Liver (tissue), 9 donors: Measurements from ENCODE around the gene MED29. TPM values are rescaled to one million over a fixed set of nuclear protein-coding genes. Genes with fewer than 3 reads are reported as not detected.

Experiments
- DNase-seq: peaks from one replicate; pipeline ENCODE4 v3.0.0-alpha.2; 2017; ENCODE audit warnings: low spot score
- H3K27ac ChIP-seq, 2 donors: one replicate each; pipeline ENCODE4 v1.7.0; 2013; ENCODE audit warnings: inconsistent platforms in 2 of 2, low read length in 2 of 2, control low read depth in 1 of 2, low read depth in 1 of 2, mild to moderate bottlenecking in 1 of 2
- H3K27me3 ChIP-seq, 4 donors: one replicate each; pipeline versions ENCODE4 v1.6.1 to v1.7.0; 2013; ENCODE audit warnings: low read length in 3 of 4, inconsistent platforms in 1 of 4, mild to moderate bottlenecking in 1 of 4, moderate library complexity in 1 of 4; ENCODE audit not compliant: control insufficient read depth in 4 of 4, insufficient read depth in 4 of 4
- H3K36me3 ChIP-seq, 4 donors: one replicate each; pipeline versions ENCODE4 v1.6.1 to v1.7.0; 2013; ENCODE audit warnings: low read length in 3 of 4, mild to moderate bottlenecking in 3 of 4, low read depth in 1 of 4, moderate library complexity in 1 of 4; ENCODE audit not compliant: control insufficient read depth in 4 of 4, insufficient read depth in 3 of 4
- H3K4me1 ChIP-seq, 4 donors: one replicate each; pipeline versions ENCODE4 v1.6.1 to v1.7.0; 2013; ENCODE audit warnings: low read length in 3 of 4, mild to moderate bottlenecking in 3 of 4, moderate library complexity in 1 of 4; ENCODE audit not compliant: control insufficient read depth in 4 of 4, insufficient read depth in 4 of 4
- H3K4me3 ChIP-seq, 3 donors: one replicate each; pipeline versions ENCODE4 v1.6.1 to v1.7.0; 2013; ENCODE audit warnings: low read length in 3 of 3, control low read depth in 1 of 3, low read depth in 1 of 3, mild to moderate bottlenecking in 1 of 3
- H3K9ac ChIP-seq, 2 donors: one replicate each; pipeline ENCODE4 v1.7.0; 2013; ENCODE audit warnings: low read length in 2 of 2, mild to moderate bottlenecking in 2 of 2, moderate library complexity in 2 of 2, control low read depth in 1 of 2, low read depth in 1 of 2
- H3K9me3 ChIP-seq, 4 donors: one replicate each; pipeline versions ENCODE4 v1.6.1 to v1.7.0; 2013; ENCODE audit warnings: low read length in 3 of 4; ENCODE audit not compliant: control insufficient read depth in 4 of 4
- ATF3 ChIP-seq: IDR thresholded peaks from 2 replicates; pipeline ENCODE4 v1.6.1; 2016; ENCODE audit warnings: antibody characterized with exemption
- CTCF ChIP-seq: fragments of 150-350 bp; IDR thresholded peaks from 2 replicates; pipeline ENCODE4 v1.5.1; 2017; ENCODE audit warnings: improper control_type of control experiment, low read depth, low read length; ENCODE audit not compliant: missing input control
- EGR1 ChIP-seq, 2 donors: IDR thresholded peaks; 2 replicates each; pipeline ENCODE4 v1.6.1; 2016 to 2018; ENCODE audit warnings: antibody characterized with exemption in 2 of 2, low read depth in 2 of 2
- FOXA2 ChIP-seq: IDR thresholded peaks from 2 replicates; pipeline ENCODE4 v1.6.1; 2016; ENCODE audit warnings: antibody characterized with exemption
- HNF4A ChIP-seq, 2 donors: conservative IDR thresholded peaks; 2 replicates each; pipeline ENCODE4 v1.6.1; 2016; ENCODE audit warnings: antibody characterized with exemption in 2 of 2, mild to moderate bottlenecking in 2 of 2
- HNF4G ChIP-seq: IDR thresholded peaks from 2 replicates; pipeline ENCODE4 v1.6.1; 2016; ENCODE audit warnings: antibody characterized with exemption
- JUND ChIP-seq, 2 donors: IDR thresholded peaks; 2 replicates each; pipeline ENCODE4 v1.6.1; 2016; ENCODE audit warnings: antibody characterized with exemption in 2 of 2
- RAD21 ChIP-seq, 2 donors: IDR thresholded peaks; 2 replicates each; pipeline ENCODE4 v1.6.1; 2016; ENCODE audit warnings: antibody characterized with exemption in 2 of 2, mild to moderate bottlenecking in 2 of 2
- REST ChIP-seq: IDR thresholded peaks from 2 replicates; pipeline ENCODE4 v1.6.1; 2016; ENCODE audit warnings: antibody characterized with exemption, mild to moderate bottlenecking
- RXRA ChIP-seq, 2 donors: IDR thresholded peaks; 2 replicates each; pipeline ENCODE4 v1.6.1; 2017 to 2018; ENCODE audit warnings: antibody characterized with exemption in 2 of 2, mild to moderate bottlenecking in 1 of 2
- SP1 ChIP-seq: IDR thresholded peaks from 2 replicates; pipeline ENCODE4 v1.6.1; 2018; ENCODE audit warnings: antibody characterized with exemption, mild to moderate bottlenecking
- TAF1 ChIP-seq: conservative IDR thresholded peaks from 2 replicates; pipeline ENCODE4 v1.6.1; 2016; ENCODE audit warnings: antibody characterized with exemption, mild to moderate bottlenecking
- YY1 ChIP-seq: IDR thresholded peaks from 2 replicates; pipeline ENCODE4 v1.6.1; 2016; ENCODE audit warnings: antibody characterized with exemption, mild to moderate bottlenecking
- WGBS: extraction: QIAGEN DNeasy Blood & Tissue Kit; methylation state at CpG from one replicate; pipeline ENCODE4 v1.1.7; 2013; 5-methylcytosine and 5-hydroxymethylcytosine counted together
- polyA plus RNA-seq, 2 donors: library from polyadenylated mRNA; stranded (reverse) in 1 of 2; unstranded in 1 of 2; fragments of 200-250 nt in 1 of 2; fragments of >200 nt in 1 of 2; fragmentation: Nextera tagmentation in 1 of 2; extraction: Ambion mirVana in 1 of 2; gene quantifications; one replicate each; pipeline versions ENCODE4 v1.2.1 to v1.2.3, GENCODE V29; 2013 to 2015
- total RNA-seq, 2 donors: library from RNA; depleted of rRNA; stranded (reverse); fragments of >200 nt; gene quantifications; one replicate each; pipeline ENCODE4 v1.2.3, GENCODE V29; 2014
- TF ChIP-seq, protein P1 (sequence below): IDR thresholded peaks from 2 replicates; pipeline ENCODE4 v1.6.1; 2016; ENCODE audit warnings: antibody characterized with exemption
- TF ChIP-seq, protein P2 (sequence below): IDR thresholded peaks from 2 replicates; pipeline ENCODE4 v1.6.1; 2016; ENCODE audit warnings: antibody characterized with exemption
- donor health status: healthy.
- donor health status: healthy.
- donor health status: healthy.
- donor health status: healthy.
- donor health status: healthy.

MED29 gene
- total and polyA plus RNA-seq, 4 donors: 11.0 to 24.2 (median 17.4) TPM

DNA sequence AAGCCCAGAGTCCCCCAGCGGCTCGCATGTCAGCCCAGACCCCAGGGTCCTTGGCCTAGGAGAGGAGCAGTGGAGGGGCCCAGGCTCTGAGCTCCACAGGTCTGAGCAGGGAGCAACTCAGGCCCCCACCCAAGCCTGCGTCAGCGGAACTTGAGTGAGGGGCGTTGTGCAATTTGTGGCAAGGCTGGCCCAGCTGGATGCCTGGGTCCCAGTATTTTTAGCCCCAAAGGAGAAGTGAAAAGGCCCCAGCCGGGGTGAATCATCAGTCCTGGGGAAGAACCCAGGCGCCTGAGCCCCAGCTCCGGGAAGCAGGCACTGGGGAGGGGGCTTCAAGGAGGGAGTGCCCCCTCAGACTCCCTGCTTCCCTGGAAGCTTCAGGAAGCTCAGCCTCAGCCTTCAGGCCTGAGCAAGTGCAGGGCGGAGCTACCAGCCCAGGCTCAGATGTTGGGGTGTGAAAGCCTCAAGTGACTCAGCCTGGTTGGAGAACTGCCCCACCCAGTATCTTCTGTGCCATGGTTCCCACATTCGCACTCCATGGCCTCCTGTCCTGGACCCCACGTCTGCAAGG lies 7.2 kb downstream of the MED29 start:
- Histone ChIP-seq H3K27ac (peak overlapping the region; percentile 98), H3K9ac (peak overlapping the region; percentile 72 to 83), H3K4me1 (peaks cover 18 to 47% (median 32%) of the 10 kb centered on the region in 4 donors), H3K4me3 (peak overlapping the region in 1 of 3 donors; percentile 8), H3K9me3 (no peaks in the 10 kb centered on the region), H3K27me3 (no peaks in the 10 kb centered on the region), H3K36me3 (peaks cover 0 to 10% (median 7%) of the 10 kb centered on the region in 4 donors)
- peak; percentile 55 for DNase-seq
- 72% methylated on average over 11 of the region's 11 CpGs for WGBS
- peak in 1 of 2 donors; percentile 6 for TF ChIP-seq JUND (IDR thresholded peaks at IDR 0.05)
- no peak for TF ChIP-seq RXRA (IDR thresholded peaks at IDR 0.05)

GRCh38 chr19:39399668-39400050 lies 8.5 kb downstream of the MED29 start:
- Histone ChIP-seq H3K27me3 (no peaks in the 10 kb centered on the region), H3K4me3 (no peak overlapping the region), H3K36me3 (peaks cover 0 to 3% (median 0%) of the 10 kb centered on the region in 4 donors), H3K9ac (no peak overlapping the region), H3K27ac (peak overlapping the region; percentile 75 to 98), H3K4me1 (peaks cover 21 to 47% (median 32%) of the 10 kb centered on the region in 4 donors), H3K9me3 (no peaks in the 10 kb centered on the region)
- TF ChIP-seq ATF3 (no peak), TAF1 (no peak), HNF4G (no peak), JUND (IDR thresholded peaks at IDR 0.05) (no peak), RXRA (IDR thresholded peaks at IDR 0.05) (no peak), HNF4A (conservative IDR thresholded peaks at IDR 0.05) (no peak), FOXA2 (no peak), EGR1 (IDR thresholded peaks at IDR 0.05; ENCODE audit: low read depth in 2 of 2) (no peak), SP1 (no peak), REST (no peak), CTCF (no peak), RAD21 (IDR thresholded peaks at IDR 0.05) (no peak), YY1 (no peak)
- TF ChIP-seq, protein P1, sequence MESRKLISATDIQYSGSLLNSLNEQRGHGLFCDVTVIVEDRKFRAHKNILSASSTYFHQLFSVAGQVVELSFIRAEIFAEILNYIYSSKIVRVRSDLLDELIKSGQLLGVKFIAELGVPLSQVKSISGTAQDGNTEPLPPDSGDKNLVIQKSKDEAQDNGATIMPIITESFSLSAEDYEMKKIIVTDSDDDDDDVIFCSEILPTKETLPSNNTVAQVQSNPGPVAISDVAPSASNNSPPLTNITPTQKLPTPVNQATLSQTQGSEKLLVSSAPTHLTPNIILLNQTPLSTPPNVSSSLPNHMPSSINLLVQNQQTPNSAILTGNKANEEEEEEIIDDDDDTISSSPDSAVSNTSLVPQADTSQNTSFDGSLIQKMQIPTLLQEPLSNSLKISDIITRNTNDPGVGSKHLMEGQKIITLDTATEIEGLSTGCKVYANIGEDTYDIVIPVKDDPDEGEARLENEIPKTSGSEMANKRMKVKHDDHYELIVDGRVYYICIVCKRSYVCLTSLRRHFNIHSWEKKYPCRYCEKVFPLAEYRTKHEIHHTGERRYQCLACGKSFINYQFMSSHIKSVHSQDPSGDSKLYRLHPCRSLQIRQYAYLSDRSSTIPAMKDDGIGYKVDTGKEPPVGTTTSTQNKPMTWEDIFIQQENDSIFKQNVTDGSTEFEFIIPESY: no peak
- TF ChIP-seq, protein P2, sequence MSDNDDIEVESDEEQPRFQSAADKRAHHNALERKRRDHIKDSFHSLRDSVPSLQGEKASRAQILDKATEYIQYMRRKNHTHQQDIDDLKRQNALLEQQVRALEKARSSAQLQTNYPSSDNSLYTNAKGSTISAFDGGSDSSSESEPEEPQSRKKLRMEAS: no peak
- DNase-seq: no peak
- WGBS: 99% methylated on average over 4 of the region's 4 CpGs
